ENCODE results near the gene CNTN3. TPM values are rescaled to one million over a fixed set of nuclear protein-coding genes. Genes with fewer than 3 reads are reported as not detected.

CNTN3 gene
- total RNA-seq, 5 donors from 2014 or later (not counting 1 experiment from before 2014, with no cell fraction given): not detected

DNA sequence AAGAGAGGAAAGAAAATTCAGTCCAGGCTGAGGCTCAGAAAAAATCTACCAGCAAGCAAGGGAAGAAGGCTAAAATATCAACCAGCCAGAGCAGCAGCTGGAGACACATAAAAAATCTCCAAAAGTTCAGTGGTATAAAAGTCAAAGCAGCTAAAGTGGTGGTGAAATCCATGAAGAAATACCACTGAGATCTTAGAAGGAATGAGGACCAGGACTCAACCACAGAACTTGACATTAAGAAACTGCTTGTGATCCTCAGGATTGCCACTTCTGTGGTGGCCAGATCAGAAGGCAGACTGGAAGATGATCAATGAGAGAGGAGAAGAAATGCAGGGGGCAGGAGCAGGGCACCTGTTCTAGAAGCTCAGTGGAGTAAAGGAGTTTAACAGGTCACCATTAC, 22.5 kb downstream of the CNTN3 start:
- DNase-seq (no peak), ATAC-seq (replicated peaks in 1 of 4) (no peak)
- Mint-ChIP-seq H3K4me1 (no peaks in the 10 kb centered on the region), H3K27ac (no peak overlapping the region), H3K9me3 (peaks cover 2 to 18% (median 9%) of the 10 kb centered on the region in 3 donors), H3K4me3 (no peak overlapping the region), H3K36me3 (no peaks in the 10 kb centered on the region), H3K27me3 (no peaks in the 10 kb centered on the region)
- POLR2A ChIA-PET: no interaction called here
- Histone ChIP-seq H3K27ac (ENCODE audit: low read length) (no peak overlapping the region), H3K36me3 (ENCODE audit: control insufficient read depth in 2 of 2, extremely low read depth in 1 of 2, insufficient read depth in 1 of 2, low read length in 1 of 2) (no peaks in the 10 kb centered on the region), H3K27me3 (replicated peaks in 1 of 2; ENCODE audit: control insufficient read depth in 2 of 2, extremely low read depth in 1 of 2, insufficient read depth in 2 of 2, low read length in 1 of 2) (no peaks in the 10 kb centered on the region), H3K9me3 (no peaks in the 10 kb centered on the region), H3K4me1 (ENCODE audit: control insufficient read depth in 1 of 2, extremely low read depth in 1 of 2, insufficient read depth in 2 of 2, low read length in 2 of 2) (no peaks in the 10 kb centered on the region), H3K4me3 (ENCODE audit: control insufficient read depth in 1 of 2, extremely low read depth in 1 of 2, low read length in 1 of 2) (no peak overlapping the region)
- CTCF ChIA-PET: no interaction called here

- Mint-ChIP-seq H3K27me3 (no peaks in the 10 kb centered on the region), H3K36me3 (no peaks in the 10 kb centered on the region), H3K9me3 (peaks cover 2 to 19% (median 9%) of the 10 kb centered on the region in 3 donors), H3K27ac (no peak overlapping the region), H3K4me1 (no peaks in the 10 kb centered on the region), H3K4me3 (no peak overlapping the region)
- Histone ChIP-seq H3K4me1 (ENCODE audit: control insufficient read depth in 1 of 2, extremely low read depth in 1 of 2, insufficient read depth in 2 of 2, low read length in 2 of 2) (no peaks in the 10 kb centered on the region), H3K36me3 (ENCODE audit: control insufficient read depth in 2 of 2, extremely low read depth in 1 of 2, insufficient read depth in 1 of 2, low read length in 1 of 2) (no peaks in the 10 kb centered on the region), H3K4me3 (ENCODE audit: control insufficient read depth in 1 of 2, extremely low read depth in 1 of 2, low read length in 1 of 2) (no peak overlapping the region), H3K27ac (ENCODE audit: low read length) (no peak overlapping the region), H3K27me3 (replicated peaks in 1 of 2; ENCODE audit: control insufficient read depth in 2 of 2, extremely low read depth in 1 of 2, insufficient read depth in 2 of 2, low read length in 1 of 2) (no peaks in the 10 kb centered on the region), H3K9me3 (no peaks in the 10 kb centered on the region)
- ChIA-PET CTCF (no interaction called here), POLR2A (no interaction called here)
- DNase-seq: no peak
- ATAC-seq (replicated peaks in 1 of 4): no peak
- WGBS (ENCODE audit: insufficient coverage): 40% methylated on average over 2 of the region's 2 CpGs
Measured at GRCh38 chr3:74591342-74591741, 23.1 kb downstream of the CNTN3 start.

GRCh38 chr3:74590620-74591262, 23.7 kb downstream of the CNTN3 start:
- DNase-seq (no peak), ATAC-seq (replicated peaks in 1 of 4) (no peak)
- Mint-ChIP-seq H3K4me3 (no peak overlapping the region), H3K9me3 (peaks cover 2 to 19% (median 9%) of the 10 kb centered on the region in 3 donors), H3K4me1 (no peaks in the 10 kb centered on the region), H3K36me3 (no peaks in the 10 kb centered on the region), H3K27me3 (no peaks in the 10 kb centered on the region), H3K27ac (no peak overlapping the region)
- Histone ChIP-seq H3K9me3 (no peaks in the 10 kb centered on the region), H3K27ac (ENCODE audit: low read length) (no peak overlapping the region), H3K4me1 (ENCODE audit: control insufficient read depth in 1 of 2, extremely low read depth in 1 of 2, insufficient read depth in 2 of 2, low read length in 2 of 2) (no peaks in the 10 kb centered on the region), H3K36me3 (ENCODE audit: control insufficient read depth in 2 of 2, extremely low read depth in 1 of 2, insufficient read depth in 1 of 2, low read length in 1 of 2) (no peaks in the 10 kb centered on the region), H3K27me3 (replicated peaks in 1 of 2; ENCODE audit: control insufficient read depth in 2 of 2, extremely low read depth in 1 of 2, insufficient read depth in 2 of 2, low read length in 1 of 2) (no peaks in the 10 kb centered on the region), H3K4me3 (ENCODE audit: control insufficient read depth in 1 of 2, extremely low read depth in 1 of 2, low read length in 1 of 2) (no peak overlapping the region)
- WGBS (ENCODE audit: insufficient coverage): no CpG with 5 or more reads among the region's 4 CpGs
- POLR2A ChIA-PET: no interaction called here
- CTCF ChIA-PET: no interaction called here

DNA sequence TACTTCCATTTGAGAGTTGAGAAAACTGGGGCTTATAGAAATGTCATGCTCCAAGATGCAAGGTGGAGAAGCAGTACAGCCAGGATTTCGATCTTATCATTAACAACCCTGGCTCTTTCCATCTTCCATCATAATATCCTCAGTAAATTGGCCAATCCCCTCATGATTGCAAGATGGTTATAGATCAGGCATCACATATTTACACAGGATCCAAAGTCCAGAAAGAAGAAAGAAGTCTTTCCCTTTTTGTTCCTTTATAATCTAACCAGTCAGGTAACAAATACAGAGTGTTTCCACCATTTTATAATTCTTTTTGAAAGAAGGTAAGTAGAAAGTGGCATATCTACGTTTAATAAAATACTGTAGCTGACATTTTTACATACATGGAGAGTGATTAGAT, 29.7 kb downstream of the CNTN3 start:
- whole genome bisulfite sequencing (ENCODE audit: insufficient coverage): 33% methylated on average over 1 of the region's 2 CpGs
- Mint-ChIP-seq H3K4me1 (no peaks in the 10 kb centered on the region), H3K4me3 (no peak overlapping the region), H3K36me3 (no peaks in the 10 kb centered on the region), H3K9me3 (peaks cover 5 to 21% (median 14%) of the 10 kb centered on the region in 3 donors), H3K27ac (no peak overlapping the region), H3K27me3 (no peaks in the 10 kb centered on the region)
- Histone ChIP-seq H3K4me3 (ENCODE audit: control insufficient read depth in 1 of 2, extremely low read depth in 1 of 2, low read length in 1 of 2) (no peak overlapping the region), H3K4me1 (ENCODE audit: control insufficient read depth in 1 of 2, extremely low read depth in 1 of 2, insufficient read depth in 2 of 2, low read length in 2 of 2) (no peaks in the 10 kb centered on the region), H3K9me3 (no peaks in the 10 kb centered on the region), H3K27ac (ENCODE audit: low read length) (no peak overlapping the region), H3K27me3 (replicated peaks in 1 of 2; ENCODE audit: control insufficient read depth in 2 of 2, extremely low read depth in 1 of 2, insufficient read depth in 2 of 2, low read length in 1 of 2) (no peaks in the 10 kb centered on the region), H3K36me3 (ENCODE audit: control insufficient read depth in 2 of 2, extremely low read depth in 1 of 2, insufficient read depth in 1 of 2, low read length in 1 of 2) (no peaks in the 10 kb centered on the region)
- ChIA-PET POLR2A (no interaction called here), CTCF (no interaction called here)
- no peak for DNase-seq
- ATAC-seq (replicated peaks in 1 of 4): no peak

DNA sequence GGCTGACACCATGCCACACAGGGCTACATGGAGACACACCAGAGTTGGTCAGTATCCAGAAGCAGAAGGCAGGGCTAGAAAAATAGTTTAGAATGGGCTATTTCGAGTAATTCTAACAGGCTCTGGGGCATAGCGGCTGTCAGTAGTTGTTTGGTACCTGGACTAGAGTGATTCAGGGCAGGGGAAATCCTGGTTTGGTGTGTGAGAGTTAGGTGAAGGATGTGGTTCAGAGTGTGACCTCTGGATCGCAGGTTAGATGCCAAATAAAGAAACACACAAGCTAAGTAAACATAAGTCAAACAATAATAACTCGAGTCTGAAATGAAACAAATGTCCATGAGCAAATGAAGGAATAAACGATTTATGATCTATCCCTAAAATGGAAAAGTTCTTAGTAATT, 31.5 kb downstream of the CNTN3 start:
- H3K9me3 Mint-ChIP-seq: peaks cover 13 to 23% (median 21%) of the 10 kb centered on the region in 3 donors
- ChIA-PET CTCF (no interaction called here), POLR2A (no interaction called here)
- H3K27ac Mint-ChIP-seq: no peak overlapping the region
- H3K4me3 Mint-ChIP-seq: no peak overlapping the region
- Histone ChIP-seq H3K27me3 (replicated peaks in 1 of 2; ENCODE audit: control insufficient read depth in 2 of 2, extremely low read depth in 1 of 2, insufficient read depth in 2 of 2, low read length in 1 of 2) (no peaks in the 10 kb centered on the region), H3K4me3 (ENCODE audit: control insufficient read depth in 1 of 2, extremely low read depth in 1 of 2, low read length in 1 of 2) (no peak overlapping the region), H3K9me3 (no peaks in the 10 kb centered on the region), H3K36me3 (ENCODE audit: control insufficient read depth in 2 of 2, extremely low read depth in 1 of 2, insufficient read depth in 1 of 2, low read length in 1 of 2) (no peaks in the 10 kb centered on the region), H3K27ac (ENCODE audit: low read length) (no peak overlapping the region), H3K4me1 (ENCODE audit: control insufficient read depth in 1 of 2, extremely low read depth in 1 of 2, insufficient read depth in 2 of 2, low read length in 2 of 2) (no peaks in the 10 kb centered on the region)
- no peaks in the 10 kb centered on the region for H3K36me3 Mint-ChIP-seq
- 75% methylated on average over 2 of the region's 5 CpGs for WGBS (ENCODE audit: insufficient coverage)
- no peaks in the 10 kb centered on the region for H3K27me3 Mint-ChIP-seq
- no peaks in the 10 kb centered on the region for H3K4me1 Mint-ChIP-seq
- no peak for DNase-seq
- no peak for ATAC-seq (replicated peaks in 1 of 4)

DNA sequence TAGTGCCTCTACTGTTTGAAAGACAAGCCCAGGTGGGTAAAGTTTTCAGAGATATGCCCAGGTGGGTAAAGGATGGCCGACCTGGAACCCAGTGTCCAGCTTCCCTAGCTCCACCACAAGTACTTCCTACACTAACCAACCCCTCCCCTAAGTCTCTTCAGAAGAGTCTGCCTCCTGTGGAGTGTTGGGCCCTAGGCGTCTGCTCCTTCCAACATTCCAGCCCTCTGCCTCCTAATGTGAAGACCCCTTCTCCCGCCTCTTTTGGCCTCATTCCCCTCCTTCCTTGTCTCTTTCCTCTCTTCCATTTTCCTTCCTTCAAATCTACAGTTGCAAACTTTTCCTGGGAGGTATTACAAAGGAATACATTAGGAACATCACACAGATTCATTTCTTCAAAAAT, 38.6 kb downstream of the CNTN3 start:
- Mint-ChIP-seq H3K36me3 (no peaks in the 10 kb centered on the region), H3K9me3 (peaks cover 9 to 24% (median 23%) of the 10 kb centered on the region in 3 donors), H3K4me1 (no peaks in the 10 kb centered on the region), H3K27me3 (no peaks in the 10 kb centered on the region), H3K4me3 (no peak overlapping the region), H3K27ac (no peak overlapping the region)
- ATAC-seq (replicated peaks in 1 of 4) (no peak), DNase-seq (no peak)
- POLR2A ChIA-PET: no interaction called here
- Histone ChIP-seq H3K36me3 (ENCODE audit: control insufficient read depth in 2 of 2, extremely low read depth in 1 of 2, insufficient read depth in 1 of 2, low read length in 1 of 2) (no peaks in the 10 kb centered on the region), H3K4me3 (ENCODE audit: control insufficient read depth in 1 of 2, extremely low read depth in 1 of 2, low read length in 1 of 2) (no peak overlapping the region), H3K27me3 (replicated peaks in 1 of 2; ENCODE audit: control insufficient read depth in 2 of 2, extremely low read depth in 1 of 2, insufficient read depth in 2 of 2, low read length in 1 of 2) (no peaks in the 10 kb centered on the region), H3K9me3 (no peaks in the 10 kb centered on the region), H3K4me1 (ENCODE audit: control insufficient read depth in 1 of 2, extremely low read depth in 1 of 2, insufficient read depth in 2 of 2, low read length in 2 of 2) (no peaks in the 10 kb centered on the region), H3K27ac (ENCODE audit: low read length) (no peak overlapping the region)
- 80% methylated on average over 1 of the region's 3 CpGs for WGBS (ENCODE audit: insufficient coverage)
- CTCF ChIA-PET: no interaction called here

- H3K4me3 Mint-ChIP-seq: no peak overlapping the region
- H3K27me3 Mint-ChIP-seq: no peaks in the 10 kb centered on the region
- H3K4me3 ChIP-seq (ENCODE audit: control insufficient read depth in 1 of 2, extremely low read depth in 1 of 2, low read length in 1 of 2): no peak overlapping the region
- H3K9me3 Mint-ChIP-seq: peaks cover 10 to 29% (median 21%) of the 10 kb centered on the region in 3 donors
- H3K36me3 ChIP-seq (ENCODE audit: control insufficient read depth in 2 of 2, extremely low read depth in 1 of 2, insufficient read depth in 1 of 2, low read length in 1 of 2): no peaks in the 10 kb centered on the region
- no peaks in the 10 kb centered on the region for H3K36me3 Mint-ChIP-seq
- no peak overlapping the region for H3K27ac Mint-ChIP-seq
- H3K4me1 ChIP-seq (ENCODE audit: control insufficient read depth in 1 of 2, extremely low read depth in 1 of 2, insufficient read depth in 2 of 2, low read length in 2 of 2): no peaks in the 10 kb centered on the region
- DNase-seq: no peak
- whole genome bisulfite sequencing (ENCODE audit: insufficient coverage): no CpG with 5 or more reads among the region's 4 CpGs
- no peak overlapping the region for H3K27ac ChIP-seq (ENCODE audit: low read length)
- no peaks in the 10 kb centered on the region for H3K4me1 Mint-ChIP-seq
- H3K9me3 ChIP-seq: no peaks in the 10 kb centered on the region
- ChIA-PET POLR2A (no interaction called here), CTCF (no interaction called here)
- ATAC-seq (replicated peaks in 1 of 4): no peak
- H3K27me3 ChIP-seq (replicated peaks in 1 of 2; ENCODE audit: control insufficient read depth in 2 of 2, extremely low read depth in 1 of 2, insufficient read depth in 2 of 2, low read length in 1 of 2): no peaks in the 10 kb centered on the region
Measured at GRCh38 chr3:74571118-74571517, 43.3 kb downstream of the CNTN3 start.
